Suprapubic skin (tissue), 4 donors: ENCODE measurements around the gene MFSD12.

Experiments used
- EP300 ChIP-seq: sonication (generic); formaldehyde crosslinking; IDR thresholded peaks from one replicate; pipeline ENCODE4 v1.6.1; 2017; ENCODE audit warnings: antibody characterized with exemption
- POLR2A ChIP-seq, 2 donors: fragments of 450-650 bp; IDR thresholded peaks; one replicate each; pipeline ENCODE4 v1.6.1; 2017; ENCODE audit warnings: antibody characterized with exemption in 2 of 2, mild to moderate bottlenecking in 2 of 2, moderate library complexity in 2 of 2
- POLR2AphosphoS5 ChIP-seq, 3 donors: sonication (generic); formaldehyde crosslinking; IDR thresholded peaks; one replicate each; pipeline ENCODE4 v1.6.1; 2017; ENCODE audit warnings: antibody characterized with exemption in 3 of 3
- TF ChIP-seq, protein P1 (sequence below), 2 donors: fragments of 200-600 bp in 1 of 2; fragments of 450-650 bp in 1 of 2; sonication (generic) in 1 of 2; IDR thresholded peaks; one replicate each; pipeline ENCODE4 v1.5.1; 2016 to 2019; ENCODE audit warnings: antibody characterized with exemption in 2 of 2, mild to moderate bottlenecking in 1 of 2, moderate library complexity in 1 of 2

DNA sequence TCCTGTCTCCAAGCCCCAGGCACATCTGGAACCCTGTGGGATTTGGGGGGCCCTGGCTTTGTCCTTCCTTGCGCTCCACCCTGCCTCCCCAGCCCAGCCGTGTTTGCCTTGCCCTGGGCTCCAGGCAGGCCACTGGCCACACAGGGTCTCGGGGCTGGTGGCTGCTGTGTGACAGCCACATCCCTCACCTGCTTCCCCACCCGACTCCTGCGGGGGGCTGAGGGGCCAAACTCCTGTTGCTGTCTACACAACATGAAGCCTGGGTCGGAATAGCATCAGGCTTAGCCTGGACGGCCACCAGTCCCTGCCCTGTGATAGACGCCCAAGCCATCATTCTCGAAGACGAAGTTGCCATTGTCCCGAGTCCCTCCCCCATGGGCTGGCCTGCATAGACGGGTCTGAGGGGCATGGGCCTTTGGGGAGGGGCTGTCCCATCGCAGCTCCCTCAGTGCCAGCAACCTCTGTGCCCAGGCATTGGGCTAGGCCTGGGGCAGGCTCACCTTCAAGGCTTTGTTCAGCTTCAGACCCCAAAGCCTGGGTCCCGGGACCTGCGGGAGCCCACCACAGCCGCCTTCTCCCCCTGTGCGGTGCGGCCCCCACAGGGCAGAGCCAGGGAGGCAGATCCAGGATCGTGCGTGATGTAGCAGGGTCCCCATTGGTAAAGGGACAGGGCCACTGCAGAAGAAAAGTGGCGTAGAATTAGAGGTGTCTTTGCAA lies 33.9 kb downstream of the MFSD12 start:
- TF ChIP-seq, protein P1, sequence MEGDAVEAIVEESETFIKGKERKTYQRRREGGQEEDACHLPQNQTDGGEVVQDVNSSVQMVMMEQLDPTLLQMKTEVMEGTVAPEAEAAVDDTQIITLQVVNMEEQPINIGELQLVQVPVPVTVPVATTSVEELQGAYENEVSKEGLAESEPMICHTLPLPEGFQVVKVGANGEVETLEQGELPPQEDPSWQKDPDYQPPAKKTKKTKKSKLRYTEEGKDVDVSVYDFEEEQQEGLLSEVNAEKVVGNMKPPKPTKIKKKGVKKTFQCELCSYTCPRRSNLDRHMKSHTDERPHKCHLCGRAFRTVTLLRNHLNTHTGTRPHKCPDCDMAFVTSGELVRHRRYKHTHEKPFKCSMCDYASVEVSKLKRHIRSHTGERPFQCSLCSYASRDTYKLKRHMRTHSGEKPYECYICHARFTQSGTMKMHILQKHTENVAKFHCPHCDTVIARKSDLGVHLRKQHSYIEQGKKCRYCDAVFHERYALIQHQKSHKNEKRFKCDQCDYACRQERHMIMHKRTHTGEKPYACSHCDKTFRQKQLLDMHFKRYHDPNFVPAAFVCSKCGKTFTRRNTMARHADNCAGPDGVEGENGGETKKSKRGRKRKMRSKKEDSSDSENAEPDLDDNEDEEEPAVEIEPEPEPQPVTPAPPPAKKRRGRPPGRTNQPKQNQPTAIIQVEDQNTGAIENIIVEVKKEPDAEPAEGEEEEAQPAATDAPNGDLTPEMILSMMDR (IDR thresholded peaks at IDR 0.05) = no peak
- TF ChIP-seq EP300 (no peak), POLR2A (IDR thresholded peaks at IDR 0.05) (no peak), POLR2AphosphoS5 (IDR thresholded peaks at IDR 0.05) (no peak)
